GM23338 (cell line): ENCODE data around the gene LAPTM4A. TPM values are rescaled to one million over a fixed set of nuclear protein-coding genes. Genes with fewer than 3 reads are reported as not detected.

Experiments used
- ATAC-seq: fragments of 200-7000 bp; cut with Tn5 transposase; 3 replicates; pipeline ENCODE4 v1.9.1; 2020
- DNase-seq: peaks from one replicate; pipeline ENCODE4 v3.0.0-alpha.2; 2015; ENCODE audit warnings: low spot score
- H2AFZ ChIP-seq: fragments of 200-600 bp; sonication (generic); 2 replicates; pipeline ENCODE4 v1.8.0; 2016; ENCODE audit warnings: antibody characterized with exemption, mild to moderate bottlenecking, moderate library complexity
- H3F3A ChIP-seq: fragments of 200-600 bp; sonication (generic); replicated peaks from 2 replicates; pipeline ENCODE4 v1.8.0; 2017; ENCODE audit warnings: antibody characterized with exemption, mixed run types, low read depth
- H3K27ac ChIP-seq: fragments of 200-600 bp; sonication (generic); 2 replicates; pipeline ENCODE4 v1.6.1; 2016; ENCODE audit warnings: low read depth
- H3K27me3 ChIP-seq: fragments of 200-600 bp; sonication (generic); 2 replicates; pipeline ENCODE4 v1.8.0; 2016; ENCODE audit warnings: mild to moderate bottlenecking, mixed run types, moderate library complexity; ENCODE audit not compliant: insufficient read depth
- H3K36me3 ChIP-seq: fragments of 200-600 bp; sonication (generic); 2 replicates; pipeline ENCODE4 v1.8.0; 2016; ENCODE audit warnings: mild to moderate bottlenecking; ENCODE audit not compliant: insufficient read depth
- H3K4me1 ChIP-seq: fragments of 200-600 bp; sonication (generic); 2 replicates; pipeline ENCODE4 v1.8.0; 2016; ENCODE audit warnings: mild to moderate bottlenecking, moderate library complexity; ENCODE audit not compliant: insufficient read depth
- H3K4me2 ChIP-seq: fragments of 200-600 bp; sonication (generic); 2 replicates; pipeline ENCODE4 v1.7.1; 2017; ENCODE audit warnings: mixed run types
- H3K4me3 ChIP-seq: fragments of 200-600 bp; sonication (generic); 2 replicates; pipeline ENCODE4 v1.6.1; 2016; ENCODE audit warnings: mixed run types
- H3K79me2 ChIP-seq: fragments of 200-600 bp; sonication (generic); replicated peaks from 2 replicates; pipeline ENCODE4 v1.8.0; 2017; ENCODE audit warnings: mild to moderate bottlenecking; ENCODE audit not compliant: insufficient read depth
- H3K9me2 ChIP-seq: fragments of 200-600 bp; sonication (generic); 2 replicates; pipeline ENCODE4 v1.8.0; 2017; ENCODE audit not compliant: insufficient read depth
- H4K20me1 ChIP-seq: fragments of 200-600 bp; sonication (generic); replicated peaks from 2 replicates; pipeline ENCODE4 v1.8.0; 2017; ENCODE audit warnings: mild to moderate bottlenecking; ENCODE audit not compliant: insufficient read depth
- H3K27ac Mint-ChIP-seq: 2 replicates; pipeline ENCODE4 v1.8.0; 2020; ENCODE audit warnings: inconsistent platforms, mild to moderate bottlenecking, moderate library complexity, mixed read lengths
- H3K27me3 Mint-ChIP-seq: 3 replicates; pipeline ENCODE4 v1.8.0; 2022; ENCODE audit warnings: low read depth, mild to moderate bottlenecking, moderate library complexity, mixed read lengths, inconsistent platforms; ENCODE audit not compliant: insufficient read depth, poor library complexity
- H3K36me3 Mint-ChIP-seq: 3 replicates; pipeline ENCODE4 v1.8.0; 2021; ENCODE audit warnings: low read depth, mild to moderate bottlenecking, inconsistent platforms, moderate library complexity, mixed read lengths
- H3K4me1 Mint-ChIP-seq: 3 replicates; pipeline ENCODE4 v1.8.0; 2020; ENCODE audit warnings: mild to moderate bottlenecking, inconsistent platforms, mixed read lengths
- H3K4me3 Mint-ChIP-seq: 3 replicates; pipeline ENCODE4 v1.8.0; 2021; ENCODE audit warnings: moderate library complexity, mild to moderate bottlenecking, inconsistent platforms, mixed read lengths
- H3K9me3 Mint-ChIP-seq: 3 replicates; pipeline ENCODE4 v1.8.0; 2020; ENCODE audit warnings: moderate library complexity, mild to moderate bottlenecking, inconsistent platforms, mixed read lengths
- CREB1 ChIP-seq: fragments of 250-450 bp; sonication (Bioruptor Pico); IDR thresholded peaks from 2 replicates; pipeline ENCODE4 v1.5.0; 2020; ENCODE audit warnings: low read depth, mild to moderate bottlenecking, moderate library complexity
- CTCF ChIP-seq, 2 experiments: fragments of 200-600 bp in 1 of 2; sonication (generic) in 1 of 2; conservative IDR thresholded peaks; 2 replicates each; pipeline versions ENCODE4 v1.5.1 to v1.6.1; 2016 to 2017; ENCODE audit warnings: antibody characterized with exemption in 2 of 2, low read depth in 2 of 2, mild to moderate bottlenecking in 2 of 2, moderate library complexity in 1 of 2
- EZH2 ChIP-seq: fragments of 200-600 bp; sonication (generic); IDR thresholded peaks from one replicate; pipeline ENCODE4 v1.8.0; 2017; ENCODE audit warnings: antibody characterized with exemption, mild to moderate bottlenecking, low read depth; ENCODE audit not compliant: unreplicated experiment
- EZH2phosphoT487 ChIP-seq: fragments of 200-600 bp; sonication (generic); IDR thresholded peaks from one replicate; pipeline ENCODE4 v1.8.1; 2018; ENCODE audit warnings: antibody characterized with exemption; ENCODE audit not compliant: unreplicated experiment
- JUNB ChIP-seq: IDR thresholded peaks from one replicate; pipeline ENCODE4 v1.6.1; 2016; ENCODE audit warnings: antibody characterized with exemption; ENCODE audit not compliant: unreplicated experiment
- NANOG ChIP-seq: IDR thresholded peaks from 2 replicates; pipeline ENCODE4 v1.6.1; 2016; ENCODE audit warnings: antibody characterized with exemption, borderline replicate concordance
- POLR2AphosphoS5 ChIP-seq: IDR thresholded peaks from 2 replicates; pipeline ENCODE4 v1.6.1; 2016; ENCODE audit warnings: antibody characterized with exemption, low read depth
- REST ChIP-seq: IDR thresholded peaks from one replicate; pipeline ENCODE4 v1.6.1; 2018; ENCODE audit warnings: antibody characterized with exemption; ENCODE audit not compliant: unreplicated experiment
- STAT1 ChIP-seq: IDR thresholded peaks from one replicate; pipeline ENCODE4 v1.6.1; 2016; ENCODE audit warnings: antibody characterized with exemption; ENCODE audit not compliant: unreplicated experiment
- ZNF114 ChIP-seq: fragments of 250-450 bp; sonication (Bioruptor Pico); IDR thresholded peaks from 2 replicates; pipeline ENCODE4 v1.5.0; 2020; ENCODE audit warnings: mild to moderate bottlenecking, moderate library complexity
- ZNF331 ChIP-seq: fragments of 250-450 bp; sonication (Bioruptor Pico); IDR thresholded peaks from 2 replicates; pipeline ENCODE4 v1.5.0; 2020; ENCODE audit warnings: low read depth, mild to moderate bottlenecking, moderate library complexity
- polyA plus RNA-seq: library from polyadenylated mRNA; unstranded; fragments of >200 nt; fragmentation: Nextera tagmentation; extraction: Ambion mirVana; gene quantifications from 2 replicates; pipeline ENCODE4 v1.2.1, GENCODE V29; 2016
- total RNA-seq: library from RNA; depleted of rRNA; stranded (reverse); fragments of >200 nt; shearing (Covaris generic); gene quantifications from 2 replicates; pipeline ENCODE4 v1.2.3, GENCODE V29; 2014
- TF ChIP-seq, protein P1 (sequence below): fragments of 250-450 bp; sonication (Bioruptor Pico); IDR thresholded peaks from 2 replicates; pipeline ENCODE4 v1.5.0; 2020; ENCODE audit warnings: mild to moderate bottlenecking, moderate library complexity
- TF ChIP-seq, protein P2 (sequence below): IDR thresholded peaks from 2 replicates; pipeline ENCODE4 v1.6.1; 2016; ENCODE audit warnings: antibody characterized with exemption

Gene LAPTM4A
- total and polyA plus RNA-seq, 2 experiments from 2014 or later: 123 to 214 TPM

DNA sequence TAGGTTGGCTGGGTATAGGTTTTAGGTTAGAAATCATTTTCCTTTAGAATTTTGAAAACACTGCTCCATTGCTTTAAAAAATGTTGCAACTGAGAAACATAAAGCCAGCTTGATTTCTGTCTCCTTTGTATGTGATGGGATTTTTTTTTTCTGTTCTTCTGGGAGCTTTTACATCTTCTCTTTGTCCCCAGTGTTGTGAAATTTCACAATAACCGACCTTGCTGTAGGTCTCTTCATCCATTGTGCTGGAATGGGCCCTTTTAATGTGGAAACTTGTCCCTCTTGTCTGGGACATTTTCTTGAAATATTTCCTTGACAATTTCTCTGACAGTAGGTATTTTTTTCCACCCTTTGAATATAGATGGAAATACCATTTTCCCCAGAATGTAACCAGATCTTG is 44.0 kb upstream of the LAPTM4A start (continued):
- TF ChIP-seq STAT1: no peak
- no peak for TF ChIP-seq EZH2
- no peak for TF ChIP-seq JUNB
- no peak for TF ChIP-seq POLR2AphosphoS5
- TF ChIP-seq NANOG: no peak

- no peak overlapping the region for H2AFZ ChIP-seq
- no peak for TF ChIP-seq CREB1 (CRISPR knock-in tag)
- TF ChIP-seq REST: no peak
- no peak for TF ChIP-seq CTCF (conservative IDR thresholded peaks at IDR 0.05; ENCODE audit: low read depth in 2 of 2)
- TF ChIP-seq ZNF331 (CRISPR knock-in tag): no peak
- TF ChIP-seq POLR2AphosphoS5: no peak
- no peak for TF ChIP-seq JUNB
- TF ChIP-seq ZNF114 (CRISPR knock-in tag): no peak
- no peak for TF ChIP-seq EZH2
- TF ChIP-seq EZH2phosphoT487: no peak
- TF ChIP-seq, protein P1, sequence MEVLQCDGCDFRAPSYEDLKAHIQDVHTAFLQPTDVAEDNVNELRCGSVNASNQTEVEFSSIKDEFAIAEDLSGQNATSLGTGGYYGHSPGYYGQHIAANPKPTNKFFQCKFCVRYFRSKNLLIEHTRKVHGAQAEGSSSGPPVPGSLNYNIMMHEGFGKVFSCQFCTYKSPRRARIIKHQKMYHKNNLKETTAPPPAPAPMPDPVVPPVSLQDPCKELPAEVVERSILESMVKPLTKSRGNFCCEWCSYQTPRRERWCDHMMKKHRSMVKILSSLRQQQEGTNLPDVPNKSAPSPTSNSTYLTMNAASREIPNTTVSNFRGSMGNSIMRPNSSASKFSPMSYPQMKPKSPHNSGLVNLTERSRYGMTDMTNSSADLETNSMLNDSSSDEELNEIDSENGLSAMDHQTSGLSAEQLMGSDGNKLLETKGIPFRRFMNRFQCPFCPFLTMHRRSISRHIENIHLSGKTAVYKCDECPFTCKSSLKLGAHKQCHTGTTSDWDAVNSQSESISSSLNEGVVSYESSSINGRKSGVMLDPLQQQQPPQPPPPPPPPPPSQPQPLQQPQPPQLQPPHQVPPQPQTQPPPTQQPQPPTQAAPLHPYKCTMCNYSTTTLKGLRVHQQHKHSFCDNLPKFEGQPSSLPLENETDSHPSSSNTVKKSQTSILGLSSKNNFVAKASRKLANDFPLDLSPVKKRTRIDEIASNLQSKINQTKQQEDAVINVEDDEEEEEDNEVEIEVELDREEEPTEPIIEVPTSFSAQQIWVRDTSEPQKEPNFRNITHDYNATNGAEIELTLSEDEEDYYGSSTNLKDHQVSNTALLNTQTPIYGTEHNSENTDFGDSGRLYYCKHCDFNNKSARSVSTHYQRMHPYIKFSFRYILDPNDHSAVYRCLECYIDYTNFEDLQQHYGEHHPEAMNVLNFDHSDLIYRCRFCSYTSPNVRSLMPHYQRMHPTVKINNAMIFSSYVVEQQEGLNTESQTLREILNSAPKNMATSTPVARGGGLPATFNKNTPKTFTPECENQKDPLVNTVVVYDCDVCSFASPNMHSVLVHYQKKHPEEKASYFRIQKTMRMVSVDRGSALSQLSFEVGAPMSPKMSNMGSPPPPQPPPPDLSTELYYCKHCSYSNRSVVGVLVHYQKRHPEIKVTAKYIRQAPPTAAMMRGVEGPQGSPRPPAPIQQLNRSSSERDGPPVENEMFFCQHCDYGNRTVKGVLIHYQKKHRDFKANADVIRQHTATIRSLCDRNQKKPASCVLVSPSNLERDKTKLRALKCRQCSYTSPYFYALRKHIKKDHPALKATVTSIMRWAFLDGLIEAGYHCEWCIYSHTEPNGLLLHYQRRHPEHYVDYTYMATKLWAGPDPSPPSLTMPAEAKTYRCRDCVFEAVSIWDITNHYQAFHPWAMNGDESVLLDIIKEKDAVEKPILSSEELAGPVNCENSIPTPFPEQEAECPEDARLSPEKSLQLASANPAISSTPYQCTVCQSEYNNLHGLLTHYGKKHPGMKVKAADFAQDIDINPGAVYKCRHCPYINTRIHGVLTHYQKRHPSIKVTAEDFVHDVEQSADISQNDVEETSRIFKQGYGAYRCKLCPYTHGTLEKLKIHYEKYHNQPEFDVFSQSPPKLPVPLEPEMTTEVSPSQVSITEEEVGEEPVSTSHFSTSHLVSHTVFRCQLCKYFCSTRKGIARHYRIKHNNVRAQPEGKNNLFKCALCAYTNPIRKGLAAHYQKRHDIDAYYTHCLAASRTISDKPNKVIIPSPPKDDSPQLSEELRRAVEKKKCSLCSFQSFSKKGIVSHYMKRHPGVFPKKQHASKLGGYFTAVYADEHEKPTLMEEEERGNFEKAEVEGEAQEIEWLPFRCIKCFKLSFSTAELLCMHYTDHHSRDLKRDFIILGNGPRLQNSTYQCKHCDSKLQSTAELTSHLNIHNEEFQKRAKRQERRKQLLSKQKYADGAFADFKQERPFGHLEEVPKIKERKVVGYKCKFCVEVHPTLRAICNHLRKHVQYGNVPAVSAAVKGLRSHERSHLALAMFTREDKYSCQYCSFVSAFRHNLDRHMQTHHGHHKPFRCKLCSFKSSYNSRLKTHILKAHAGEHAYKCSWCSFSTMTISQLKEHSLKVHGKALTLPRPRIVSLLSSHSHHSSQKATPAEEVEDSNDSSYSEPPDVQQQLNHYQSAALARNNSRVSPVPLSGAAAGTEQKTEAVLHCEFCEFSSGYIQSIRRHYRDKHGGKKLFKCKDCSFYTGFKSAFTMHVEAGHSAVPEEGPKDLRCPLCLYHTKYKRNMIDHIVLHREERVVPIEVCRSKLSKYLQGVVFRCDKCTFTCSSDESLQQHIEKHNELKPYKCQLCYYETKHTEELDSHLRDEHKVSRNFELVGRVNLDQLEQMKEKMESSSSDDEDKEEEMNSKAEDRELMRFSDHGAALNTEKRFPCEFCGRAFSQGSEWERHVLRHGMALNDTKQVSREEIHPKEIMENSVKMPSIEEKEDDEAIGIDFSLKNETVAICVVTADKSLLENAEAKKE (CRISPR knock-in tag): no peak
- no peak for TF ChIP-seq NANOG
- TF ChIP-seq STAT1: no peak
- TF ChIP-seq, protein P2, sequence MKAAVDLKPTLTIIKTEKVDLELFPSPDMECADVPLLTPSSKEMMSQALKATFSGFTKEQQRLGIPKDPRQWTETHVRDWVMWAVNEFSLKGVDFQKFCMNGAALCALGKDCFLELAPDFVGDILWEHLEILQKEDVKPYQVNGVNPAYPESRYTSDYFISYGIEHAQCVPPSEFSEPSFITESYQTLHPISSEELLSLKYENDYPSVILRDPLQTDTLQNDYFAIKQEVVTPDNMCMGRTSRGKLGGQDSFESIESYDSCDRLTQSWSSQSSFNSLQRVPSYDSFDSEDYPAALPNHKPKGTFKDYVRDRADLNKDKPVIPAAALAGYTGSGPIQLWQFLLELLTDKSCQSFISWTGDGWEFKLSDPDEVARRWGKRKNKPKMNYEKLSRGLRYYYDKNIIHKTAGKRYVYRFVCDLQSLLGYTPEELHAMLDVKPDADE: no peak
- H4K20me1 ChIP-seq: no peaks in the 10 kb centered on the region
- no peak overlapping the region for H3K4me2 ChIP-seq
- peaks cover 8% of the 10 kb centered on the region for H3K27me3 Mint-ChIP-seq
- H3K36me3 Mint-ChIP-seq: no peaks in the 10 kb centered on the region
- peaks cover 7% of the 10 kb centered on the region for H3K4me1 ChIP-seq
- no peak overlapping the region for H3K4me3 ChIP-seq
- ATAC-seq (no peak), DNase-seq (no peak)
- no peaks in the 10 kb centered on the region; the same call in 2 of the 3 replicates for H3K9me3 Mint-ChIP-seq
- peaks cover 17% of the 10 kb centered on the region for H3K4me1 Mint-ChIP-seq
- H3K27me3 ChIP-seq: no peaks in the 10 kb centered on the region
- no peak overlapping the region for H3K27ac Mint-ChIP-seq
- no peaks in the 10 kb centered on the region for H3K9me2 ChIP-seq
- H3F3A ChIP-seq: no peaks in the 10 kb centered on the region
- no peak overlapping the region for H3K4me3 Mint-ChIP-seq
- no peaks in the 10 kb centered on the region for H3K79me2 ChIP-seq
- H3K27ac ChIP-seq: no peak overlapping the region
- H3K36me3 ChIP-seq: no peaks in the 10 kb centered on the region
Measured at GRCh38 chr2:20094955-20095354, 43.5 kb upstream of the LAPTM4A start.
